22Rv1 (cell line): ENCODE results near the gene SERPINB6.

Experiments used
- ZFX ChIP-seq: fragments of 450-650 bp; IDR thresholded peaks from 2 replicates; pipeline ENCODE4 v1.6.1; 2017; ENCODE audit warnings: antibody characterized with exemption, borderline replicate concordance
- TF ChIP-seq, protein P1 (sequence below): fragments of 450-650 bp; IDR thresholded peaks from 2 replicates; pipeline ENCODE4 v1.5.1; 2017; ENCODE audit warnings: mild to moderate bottlenecking

DNA sequence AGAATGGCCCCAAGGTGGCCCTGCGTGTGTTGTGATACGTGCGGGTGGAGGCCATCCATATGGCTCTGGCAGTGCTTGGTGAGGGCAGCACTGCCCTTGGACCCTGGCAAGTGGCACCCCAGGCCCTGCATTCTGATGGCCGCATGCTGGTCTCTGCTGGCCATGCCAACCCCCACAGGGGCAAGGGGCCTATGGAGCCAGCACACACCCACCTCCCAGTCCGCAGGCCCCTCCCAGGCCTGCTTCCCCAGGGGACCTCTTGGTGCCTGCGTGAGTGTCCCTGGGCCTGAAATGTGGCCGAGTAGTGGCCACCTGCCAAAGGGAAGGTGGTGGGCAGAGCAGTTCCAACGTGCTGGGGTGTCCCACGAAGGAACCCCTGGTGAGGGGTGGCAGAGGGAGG is 45.9 kb upstream of the SERPINB6 start:
- TF ChIP-seq, protein P1, sequence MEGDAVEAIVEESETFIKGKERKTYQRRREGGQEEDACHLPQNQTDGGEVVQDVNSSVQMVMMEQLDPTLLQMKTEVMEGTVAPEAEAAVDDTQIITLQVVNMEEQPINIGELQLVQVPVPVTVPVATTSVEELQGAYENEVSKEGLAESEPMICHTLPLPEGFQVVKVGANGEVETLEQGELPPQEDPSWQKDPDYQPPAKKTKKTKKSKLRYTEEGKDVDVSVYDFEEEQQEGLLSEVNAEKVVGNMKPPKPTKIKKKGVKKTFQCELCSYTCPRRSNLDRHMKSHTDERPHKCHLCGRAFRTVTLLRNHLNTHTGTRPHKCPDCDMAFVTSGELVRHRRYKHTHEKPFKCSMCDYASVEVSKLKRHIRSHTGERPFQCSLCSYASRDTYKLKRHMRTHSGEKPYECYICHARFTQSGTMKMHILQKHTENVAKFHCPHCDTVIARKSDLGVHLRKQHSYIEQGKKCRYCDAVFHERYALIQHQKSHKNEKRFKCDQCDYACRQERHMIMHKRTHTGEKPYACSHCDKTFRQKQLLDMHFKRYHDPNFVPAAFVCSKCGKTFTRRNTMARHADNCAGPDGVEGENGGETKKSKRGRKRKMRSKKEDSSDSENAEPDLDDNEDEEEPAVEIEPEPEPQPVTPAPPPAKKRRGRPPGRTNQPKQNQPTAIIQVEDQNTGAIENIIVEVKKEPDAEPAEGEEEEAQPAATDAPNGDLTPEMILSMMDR, result no peak
- TF ChIP-seq ZFX, result no peak
